IMR-90 (cell line): ENCODE measurements around the gene RAD21L1. TPM values are rescaled to one million over a fixed set of nuclear protein-coding genes. Genes with fewer than 3 reads are reported as not detected.
A peak's percentile ranks its signal among the peaks of the same experiment; 100 is the strongest.

Source experiments
- ATAC-seq: fragments of 200-7000 bp; cut with Tn5 transposase; 2 replicates; pipeline ENCODE4 v1.9.1; 2020; ENCODE audit warnings: low read depth, mild to moderate bottlenecking, moderate library complexity
- BruUV-seq: library from RNA; stranded (reverse); fragments of 400-500 nt; replicated peaks from 2 replicates; lab custom pipeline; 2021; lab: Mats Ljungman, UMichigan
- CTCF ChIA-PET: fragments of 300-600 bp; formaldehyde crosslinking; extraction: SDS; loops from one replicate; lab custom pipeline; 2021; ENCODE audit warnings: antibody characterized with exemption; lab: Yijun Ruan, JAX
- POLR2A ChIA-PET: fragments of 300-600 bp; sonication (Branson Sonifier 250); formaldehyde crosslinking; loops from one replicate; lab custom pipeline; 2022; ENCODE audit warnings: antibody characterized with exemption; ENCODE audit not compliant: unreplicated experiment; lab: Charles Lee
- DNase-seq: peaks from one replicate; pipeline ENCODE4 v3.0.0; 2013
- H2AFZ ChIP-seq: replicated peaks from 2 replicates; pipeline ENCODE3; 2013; ENCODE audit warnings: low read length, mild to moderate bottlenecking; ENCODE audit not compliant: poor library complexity
- H2AK5ac ChIP-seq: 2 replicates; pipeline ENCODE4 v1.6.1; 2013; ENCODE audit warnings: low read depth, low read length, inconsistent platforms
- H2AK9ac ChIP-seq: replicated peaks from 2 replicates; pipeline ENCODE3; 2013; ENCODE audit warnings: mild to moderate bottlenecking, low read depth, low read length, moderate library complexity; ENCODE audit not compliant: poor library complexity
- H2BK120ac ChIP-seq: 2 replicates; pipeline ENCODE4 v1.6.1; 2013; ENCODE audit warnings: low read depth, low read length, inconsistent platforms
- H2BK15ac ChIP-seq: 3 replicates; pipeline ENCODE4 v1.6.1; 2013; ENCODE audit warnings: low read depth, low read length, inconsistent platforms
- H2BK20ac ChIP-seq: 2 replicates; pipeline ENCODE4 v1.6.1; 2013; ENCODE audit warnings: low read depth, mild to moderate bottlenecking, inconsistent platforms, low read length, moderate library complexity
- H2BK5ac ChIP-seq: 2 replicates; pipeline ENCODE4 v1.6.1; 2013; ENCODE audit warnings: mild to moderate bottlenecking, low read depth, low read length, inconsistent platforms; ENCODE audit not compliant: poor library complexity, severe bottlenecking
- H3K14ac ChIP-seq: replicated peaks from 2 replicates; pipeline ENCODE4 v1.6.1; 2013; ENCODE audit warnings: low read depth, low read length, inconsistent platforms
- H3K18ac ChIP-seq: 2 replicates; pipeline ENCODE4 v1.6.1; 2013; ENCODE audit warnings: low read depth, low read length, control low read depth
- H3K23ac ChIP-seq: 2 replicates; pipeline ENCODE4 v1.6.1; 2013; ENCODE audit warnings: low read depth, low read length, inconsistent platforms
- H3K27ac ChIP-seq: 2 replicates; pipeline ENCODE4 v1.5.1; 2013; ENCODE audit warnings: mild to moderate bottlenecking, control low read depth, low read length; ENCODE audit not compliant: insufficient read depth
- H3K27me3 ChIP-seq: 2 replicates; pipeline ENCODE4 v1.6.1; 2013; ENCODE audit warnings: low read length; ENCODE audit not compliant: control insufficient read depth, insufficient read depth
- H3K36me3 ChIP-seq: 2 replicates; pipeline ENCODE4 v1.6.1; 2013; ENCODE audit warnings: low read length, mixed read lengths; ENCODE audit not compliant: control insufficient read depth, insufficient read depth
- H3K4ac ChIP-seq: 2 replicates; pipeline ENCODE4 v1.6.1; 2013; ENCODE audit warnings: low read depth, low read length, inconsistent platforms
- H3K4me1 ChIP-seq: 2 replicates; pipeline ENCODE4 v1.6.1; 2013; ENCODE audit warnings: low read length, mixed read lengths; ENCODE audit not compliant: control insufficient read depth, insufficient read depth
- H3K4me2 ChIP-seq: 2 replicates; pipeline ENCODE4 v1.6.1; 2013; ENCODE audit warnings: low read depth, mild to moderate bottlenecking, control low read depth, low read length, moderate library complexity
- H3K4me3 ChIP-seq: 2 replicates; pipeline ENCODE4 v1.5.1; 2013; ENCODE audit warnings: low read depth, mild to moderate bottlenecking, control low read depth, low read length, moderate library complexity; ENCODE audit not compliant: insufficient read depth
- H3K56ac ChIP-seq: 2 replicates; pipeline ENCODE4 v1.6.1; 2013; ENCODE audit warnings: low read length, inconsistent platforms; ENCODE audit not compliant: insufficient read depth; ENCODE audit errors: extremely low read depth
- H3K79me1 ChIP-seq, 2 experiments: 2 replicates each; pipeline ENCODE4 v1.6.1; 2013; ENCODE audit warnings: low read length in 2 of 2, inconsistent platforms in 1 of 2, low read depth in 1 of 2
- H3K9ac ChIP-seq: 2 replicates; pipeline ENCODE4 v1.6.1; 2013; ENCODE audit warnings: low read depth, low read length, control low read depth
- H3K9me1 ChIP-seq: 2 replicates; pipeline ENCODE4 v1.6.1; 2013; ENCODE audit warnings: low read length, inconsistent platforms; ENCODE audit not compliant: insufficient read depth
- H3K9me3 ChIP-seq: 2 replicates; pipeline ENCODE4 v1.6.1; 2013; ENCODE audit warnings: low read length; ENCODE audit not compliant: control insufficient read depth, insufficient read depth
- H4K20me1 ChIP-seq: 2 replicates; pipeline ENCODE4 v1.6.1; 2013; ENCODE audit warnings: low read length, inconsistent platforms; ENCODE audit not compliant: insufficient read depth
- H4K5ac ChIP-seq: 2 replicates; pipeline ENCODE4 v1.6.1; 2013; ENCODE audit warnings: mild to moderate bottlenecking, low read depth, low read length, control low read depth
- H4K8ac ChIP-seq, 2 experiments: 2 replicates each; pipeline ENCODE4 v1.6.1; 2013; ENCODE audit warnings: low read depth in 2 of 2, low read length in 2 of 2, control low read depth in 1 of 2, inconsistent platforms in 1 of 2
- H4K91ac ChIP-seq: 2 replicates; pipeline ENCODE4 v1.6.1; 2013; ENCODE audit warnings: low read depth, low read length, inconsistent platforms; ENCODE audit not compliant: insufficient read depth
- BHLHE40 ChIP-seq: fragments of 150-350 bp; IDR thresholded peaks from 2 replicates; pipeline ENCODE4 v1.6.1; 2016; ENCODE audit warnings: mild to moderate bottlenecking, low read depth, low read length
- CEBPB ChIP-seq: IDR thresholded peaks from 2 replicates; pipeline ENCODE4 v1.6.1; 2012; ENCODE audit warnings: low read depth, low read length, improper control_type of control experiment
- CHD1 ChIP-seq: IDR thresholded peaks from 2 replicates; pipeline ENCODE4 v1.6.1; 2012; ENCODE audit warnings: low read depth, low read length, improper control_type of control experiment
- CTCF ChIP-seq: conservative IDR thresholded peaks from 2 replicates; pipeline ENCODE4 v1.5.1; 2012; ENCODE audit warnings: mild to moderate bottlenecking, low read depth, low read length, improper control_type of control experiment
- FOS ChIP-seq: fragments of 150-350 bp; IDR thresholded peaks from 2 replicates; pipeline ENCODE4 v1.6.1; 2016; ENCODE audit warnings: low read depth, low read length
- MAFK ChIP-seq: IDR thresholded peaks from 2 replicates; pipeline ENCODE4 v1.6.1; 2012; ENCODE audit warnings: low read depth, low read length, improper control_type of control experiment
- MAZ ChIP-seq: IDR thresholded peaks from 2 replicates; pipeline ENCODE4 v1.6.1; 2012; ENCODE audit warnings: low read depth, mild to moderate bottlenecking, low read length, improper control_type of control experiment, moderate library complexity, borderline replicate concordance
- MXI1 ChIP-seq: IDR thresholded peaks from 2 replicates; pipeline ENCODE4 v1.6.1; 2012; ENCODE audit warnings: low read depth, mild to moderate bottlenecking, low read length, moderate library complexity, borderline replicate concordance
- NFE2L2 ChIP-seq: fragments of 150-350 bp; IDR thresholded peaks from 2 replicates; pipeline ENCODE4 v1.6.1; 2016; ENCODE audit warnings: low read depth, mild to moderate bottlenecking, low read length
- POLR2A ChIP-seq: IDR thresholded peaks from 2 replicates; pipeline ENCODE4 v1.6.1; 2012; ENCODE audit warnings: mild to moderate bottlenecking, low read depth, low read length
- RAD21 ChIP-seq: IDR thresholded peaks from 2 replicates; pipeline ENCODE4 v1.6.1; 2012; ENCODE audit warnings: low read length, improper control_type of control experiment
- RCOR1 ChIP-seq: IDR thresholded peaks from 2 replicates; pipeline ENCODE4 v1.6.1; 2012; ENCODE audit warnings: mild to moderate bottlenecking, low read length, improper control_type of control experiment; ENCODE audit not compliant: insufficient replicate concordance
- RFX5 ChIP-seq: IDR thresholded peaks from 2 replicates; pipeline ENCODE4 v1.8.0; 2012; ENCODE audit warnings: low read depth, mild to moderate bottlenecking, low read length, moderate library complexity
- SMC3 ChIP-seq: fragments of 150-350 bp; IDR thresholded peaks from 2 replicates; pipeline ENCODE4 v1.6.1; 2016; ENCODE audit warnings: low read depth, mild to moderate bottlenecking, antibody characterized with exemption, low read length, moderate library complexity
- USF2 ChIP-seq: fragments of 150-350 bp; IDR thresholded peaks from 2 replicates; pipeline ENCODE4 v1.6.1; 2017; ENCODE audit warnings: mild to moderate bottlenecking, antibody characterized with exemption, low read length, low read depth
- WGBS, 2 experiments: methylation state at CpG; one replicate each; pipeline versions ENCODE4 v1.1.5 to v1.1.7; 2013; ENCODE audit warnings: missing lambda C conversion rate in 2 of 2; ENCODE audit not compliant: insufficient read length in 1 of 2; ENCODE audit errors: extremely low coverage in 2 of 2; 5-methylcytosine and 5-hydroxymethylcytosine counted together
- dilution Hi-C: fragments of 300-500 bp; cut with HindIII; formaldehyde crosslinking; loops from one replicate; pipeline ENCODE4 v1.14.3; 2018; ENCODE audit warnings: low sequenced_read_pairs; ENCODE audit not compliant: unreplicated experiment
- in situ Hi-C: fragments of 300-500 bp; cut with MboI; formaldehyde crosslinking; loops from 3 replicates; pipeline ENCODE4 v1.14.3; 2019; ENCODE audit warnings: low sequenced_read_pairs, inconsistent platforms, mixed read lengths
- intact Hi-C: fragments of 100-400 bp; cut with micrococcal nuclease; formaldehyde crosslinking; loops from 2 replicates; pipeline ENCODE4 v1.10.0; 2022
- polyA plus RNA-seq, 3 experiments: library from polyadenylated mRNA; depleted of rRNA; stranded (reverse); fragments of >200 nt; gene quantifications; 2 replicates each; pipeline ENCODE4 v1.2.3, GENCODE V29; 2012; ENCODE audit warnings: low replicate concordance in 1 of 3
- total RNA-seq: library from RNA; depleted of rRNA; stranded (reverse); fragments of >200 nt; gene quantifications from 2 replicates; pipeline ENCODE4 v1.2.3, GENCODE V29; 2012

The RAD21L1 gene
- total and polyA plus RNA-seq, 2 of the 4 experiments (the other 2 are of a cell fraction), result not detected

GRCh38 chr20:1184638-1185315 is 41.1 kb upstream of the RAD21L1 start, which contains the start of gene TMEM74B:
TSS of gene TMEM74B (minus strand) at chr20:1184981. CDS start at chr20:1183801, 1,180 bp downstream.
- peak within 1 kb of the TSS; percentile 25; the same call in 1 of the 2 replicates for H3K4me3 ChIP-seq
- H2BK120ac ChIP-seq, result no peak within 1 kb of the TSS
- H3K14ac ChIP-seq, result no peak within 1 kb of the TSS
- dilution Hi-C loops (no loop called here), intact Hi-C loops (no loop called here), in situ Hi-C loops (no loop called here)
- H2AK9ac ChIP-seq, result no peak within 1 kb of the TSS
- no TSS peak for BruUV-seq
- ChIA-PET CTCF (interaction anchor here (0.8 kb wide), 1 partner anchor 34 kb away, joined by 3 read pairs; no protein-coding TSS in a partner anchor), POLR2A (no interaction called here)
- no peak within 1 kb of the TSS for H3K4ac ChIP-seq
- no peak within 1 kb of the TSS for H2AK5ac ChIP-seq
- H4K91ac ChIP-seq, result no peak within 1 kb of the TSS
- no peak within 1 kb of the TSS for H3K56ac ChIP-seq
- no peak within 1 kb of the TSS for H3K18ac ChIP-seq
- no peak within 1 kb of the TSS for H3K27ac ChIP-seq
- no peak within 1 kb of the TSS for H3K9ac ChIP-seq
- H3K9me3 ChIP-seq, result no peaks in the 10 kb centered on the region
- no peak within 1 kb of the TSS for H4K8ac ChIP-seq
- 2% methylated on average over 19 of the region's 76 CpGs; no CpG with 5 or more reads in 1 of the 2 experiments for WGBS, 2 experiments
- H2BK5ac ChIP-seq, result no peak within 1 kb of the TSS
- H3K4me2 ChIP-seq, result peak within 1 kb of the TSS; percentile 36; the same call in 1 of the 2 replicates
- peaks cover 3% of the 10 kb centered on the region; the same call in 1 of the 2 replicates for H3K9me1 ChIP-seq
- H3K27me3 ChIP-seq, result peaks cover 48% of the 10 kb centered on the region
- no peaks in the 10 kb centered on the region for H3K79me1 ChIP-seq
- H3K36me3 ChIP-seq, result no peaks in the 10 kb centered on the region
- no peak within 1 kb of the TSS for H4K5ac ChIP-seq
- no peak within 1 kb of the TSS for H2BK20ac ChIP-seq
- peak within 1 kb of the TSS; percentile 78 for H2AFZ ChIP-seq
- DNase-seq (no peak), ATAC-seq (peak; percentile 6; the same call in 1 of the 2 replicates)
- no peak within 1 kb of the TSS for H3K23ac ChIP-seq
- no peaks in the 10 kb centered on the region; the same call in 1 of the 2 replicates for H4K20me1 ChIP-seq
- no peaks in the 10 kb centered on the region for H3K4me1 ChIP-seq
- H2BK15ac ChIP-seq, result no peak within 1 kb of the TSS
- TF ChIP-seq MAZ (no peak), MAFK (no peak), SMC3 (no peak), CHD1 (no peak), RAD21 (no peak), FOS (no peak), USF2 (no peak), CTCF (no peak), BHLHE40 (no peak), MXI1 (no peak), NFE2L2 (no peak), RCOR1 (no peak), POLR2A (no peak), RFX5 (no peak), CEBPB (no peak)
